HG03457 (cell line): Measurements from ENCODE around the gene TMIGD2.
"Not testable (repeated sequence)": the region's sequence is repeated elsewhere in the genome, so short reads cannot be mapped to it uniquely, and the experiment has no call there.

ENCODE experiments used
- ATAC-seq: cut with Tn5 transposase; IDR thresholded peaks from one replicate; pipeline ENCODE4 v1.9.1; 2021; ENCODE audit warnings: moderate number of reproducible peaks; ENCODE audit not compliant: unreplicated experiment

The TMIGD2 gene

DNA sequence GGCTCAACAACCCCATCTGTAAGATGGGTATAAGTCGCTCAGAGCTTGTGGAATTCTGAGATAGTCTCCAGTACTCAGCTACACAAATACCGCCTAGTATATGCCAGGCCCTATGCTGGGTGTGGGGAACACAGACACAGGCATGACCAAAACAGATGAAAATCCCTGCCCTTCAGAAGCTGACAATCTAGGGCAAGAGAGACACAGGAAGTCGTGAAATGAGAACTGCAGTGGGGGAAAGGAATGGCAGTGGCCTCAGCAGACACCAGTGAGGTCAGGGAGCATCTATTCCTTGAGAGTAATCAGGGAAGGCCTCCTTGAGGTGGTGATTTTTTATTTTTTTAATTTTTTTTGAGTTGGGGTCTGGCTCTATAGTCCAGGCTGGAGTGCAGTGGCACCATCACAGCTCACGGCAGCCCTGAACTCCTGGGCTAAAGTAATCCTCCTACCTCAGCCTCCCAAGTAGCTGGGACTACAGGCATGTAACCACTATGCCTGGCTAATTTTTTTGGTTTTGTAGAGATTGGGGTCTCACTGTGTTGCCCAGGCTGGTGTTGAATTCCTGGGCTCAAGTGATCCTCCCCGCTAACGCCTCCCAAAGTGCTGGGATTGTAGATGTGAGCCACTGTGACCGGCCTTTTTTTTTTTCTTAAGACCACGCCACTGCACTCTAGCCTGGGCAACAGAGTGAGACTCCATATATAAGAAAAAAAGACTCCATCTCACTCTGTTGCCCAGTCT lies 3.2 kb downstream of the TMIGD2 start:
- no peak for ATAC-seq

GRCh38 chr19:4297901-4298809 lies 4.0 kb downstream of the TMIGD2 start:
- ATAC-seq: no peak

GRCh38 chr19:4295972-4296771 lies 6.0 kb downstream of the TMIGD2 start:
- no peak for ATAC-seq

DNA sequence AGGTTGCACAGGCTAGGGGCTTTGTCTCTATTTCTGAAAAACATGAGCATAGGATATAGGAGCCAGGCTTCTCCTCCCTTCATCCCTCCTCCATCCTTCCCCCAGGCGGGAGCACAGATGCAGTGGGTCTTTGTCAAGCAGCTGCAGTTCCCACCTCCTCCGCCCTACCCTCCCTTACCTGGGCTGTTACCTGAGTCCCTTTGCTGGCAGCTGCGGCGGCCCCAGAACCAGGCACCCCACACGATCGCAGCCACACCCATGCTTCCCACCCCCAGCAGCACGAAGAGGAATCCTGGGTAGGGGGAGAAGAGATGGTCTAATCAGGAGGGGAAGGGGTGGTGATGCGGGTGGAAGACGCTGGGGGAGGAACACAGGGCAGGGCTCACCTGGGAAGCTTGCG lies 7.8 kb downstream of the TMIGD2 start:
- no peak for ATAC-seq

GRCh38 chr19:4292515-4292914 lies 9.7 kb downstream of the TMIGD2 start:
- ATAC-seq: no peak

GRCh38 chr19:4291184-4291732 lies 10.9 kb downstream of the TMIGD2 start:
- no peak for ATAC-seq

- ATAC-seq: no peak
These were observed 14.0 kb downstream of the TMIGD2 start for GRCh38 chr19:4288091-4288777.

- ATAC-seq: not testable (repeated sequence)
These were observed 16.0 kb downstream of the TMIGD2 start for GRCh38 chr19:4286141-4286540.

DNA sequence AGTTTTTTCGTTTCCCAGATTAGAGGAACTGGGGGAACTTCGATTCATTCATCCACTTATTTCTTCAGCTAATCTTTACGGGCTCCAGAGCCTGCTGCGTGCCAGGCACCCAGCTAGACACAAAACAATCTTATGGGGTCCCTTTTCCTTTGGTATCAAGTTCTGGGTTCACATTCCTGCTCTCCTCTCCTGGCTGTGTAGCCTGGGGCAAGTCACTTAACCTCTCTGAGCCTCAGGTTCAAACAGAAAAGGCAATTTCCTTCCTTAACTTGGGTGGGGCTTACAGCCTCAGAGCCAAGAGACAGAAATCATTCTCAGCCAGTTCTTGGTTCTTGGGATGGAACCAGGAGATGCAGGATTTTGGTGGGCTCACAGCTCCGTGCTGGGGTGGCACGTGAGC lies 17.2 kb downstream of the TMIGD2 start:
- no peak for ATAC-seq

GRCh38 chr19:4284176-4284958 lies 17.8 kb downstream of the TMIGD2 start:
- ATAC-seq: no peak

DNA sequence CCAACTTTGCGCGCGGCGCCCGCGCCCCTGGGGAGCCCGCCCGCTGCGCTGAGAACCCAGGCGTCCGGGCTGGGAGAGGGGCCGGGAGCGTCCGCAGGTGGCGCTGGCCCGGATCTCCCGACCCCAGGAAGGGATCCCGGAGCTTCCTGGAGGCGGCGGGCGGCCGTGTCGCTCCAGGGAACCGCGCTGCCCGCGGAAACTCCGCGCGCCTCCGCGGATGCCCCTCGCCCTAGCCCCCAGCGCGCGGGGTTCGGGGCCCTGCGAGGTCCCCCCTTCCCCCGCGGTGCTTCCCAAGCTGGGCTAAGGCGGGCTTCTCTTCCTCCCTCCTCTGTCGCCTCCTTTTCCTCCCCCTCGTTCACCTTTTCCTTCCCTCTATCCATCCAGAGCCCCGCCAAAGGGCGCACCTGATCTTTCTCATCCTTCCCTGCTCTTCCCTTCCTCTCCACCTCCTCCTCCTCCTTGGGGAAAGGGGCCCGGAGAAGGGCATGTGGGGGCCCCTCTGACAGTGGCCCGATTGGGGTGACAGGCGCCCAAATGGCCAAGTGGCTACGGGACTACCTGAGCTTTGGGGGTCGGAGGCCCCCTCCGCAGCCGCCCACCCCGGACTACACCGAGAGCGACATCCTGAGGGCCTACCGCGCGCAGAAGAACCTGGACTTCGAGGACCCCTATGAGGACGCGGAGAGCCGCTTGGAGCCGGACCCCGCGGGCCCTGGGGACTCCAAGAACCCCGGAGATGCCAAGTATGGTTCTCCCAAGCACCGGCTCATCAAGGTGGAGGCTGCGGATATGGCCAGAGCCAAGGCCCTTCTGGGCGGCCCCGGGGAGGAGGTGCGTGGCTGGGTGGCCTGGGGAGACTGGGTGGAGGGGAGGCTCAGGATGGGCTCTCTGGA lies 22.4 kb downstream of the TMIGD2 start:
- no peak for ATAC-seq

- no peak for ATAC-seq
These were observed 23.0 kb downstream of the TMIGD2 start for GRCh38 chr19:4279267-4279529.

DNA sequence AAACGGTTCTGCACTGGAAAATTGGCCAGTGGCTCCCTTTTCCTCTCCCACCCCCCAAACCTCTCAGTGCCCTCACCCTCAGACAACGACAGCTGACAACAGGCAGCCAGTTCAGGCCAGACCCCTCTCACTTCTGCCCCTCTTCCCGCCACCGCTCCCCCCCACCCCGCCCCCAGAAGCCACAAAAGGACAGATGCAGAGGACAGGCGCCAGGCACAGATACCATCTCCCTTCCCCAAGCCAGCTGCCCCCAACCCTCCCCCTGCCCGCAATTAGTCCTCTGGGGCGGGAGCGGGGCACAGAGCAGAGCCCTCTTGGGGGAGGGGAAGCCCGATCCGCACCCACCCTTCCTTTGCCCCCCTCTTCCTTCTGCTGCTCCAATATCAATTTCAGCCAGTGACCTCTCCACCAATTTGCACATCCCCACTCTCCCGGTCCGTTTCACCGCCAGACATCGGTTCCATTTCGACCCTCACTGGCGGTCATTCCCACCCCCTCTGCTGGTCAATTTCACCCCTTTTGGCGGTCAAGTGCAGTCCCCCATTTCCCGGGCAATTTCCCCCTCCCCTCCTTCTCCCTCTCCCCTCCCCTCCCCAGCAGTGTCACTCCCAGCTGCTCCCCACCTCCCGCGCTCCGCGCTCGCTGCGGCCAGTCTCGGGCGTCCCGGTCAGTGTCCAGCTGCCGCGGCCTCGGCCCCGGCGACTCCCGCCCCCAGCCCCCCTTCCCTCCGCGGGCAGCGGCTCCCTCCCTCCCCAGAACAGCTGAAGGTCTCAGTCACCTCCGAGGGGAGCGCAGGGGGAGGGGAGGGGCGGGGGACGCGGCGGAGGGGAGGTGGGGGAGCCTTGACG lies 23.5 kb downstream of the TMIGD2 start, which contains the start of gene SHD:
TSS of gene SHD (plus strand) at position 848 of the 848 bp plus-strand sequence. CDS start 798 bp downstream, outside the sequence.
- no peak for ATAC-seq

DNA sequence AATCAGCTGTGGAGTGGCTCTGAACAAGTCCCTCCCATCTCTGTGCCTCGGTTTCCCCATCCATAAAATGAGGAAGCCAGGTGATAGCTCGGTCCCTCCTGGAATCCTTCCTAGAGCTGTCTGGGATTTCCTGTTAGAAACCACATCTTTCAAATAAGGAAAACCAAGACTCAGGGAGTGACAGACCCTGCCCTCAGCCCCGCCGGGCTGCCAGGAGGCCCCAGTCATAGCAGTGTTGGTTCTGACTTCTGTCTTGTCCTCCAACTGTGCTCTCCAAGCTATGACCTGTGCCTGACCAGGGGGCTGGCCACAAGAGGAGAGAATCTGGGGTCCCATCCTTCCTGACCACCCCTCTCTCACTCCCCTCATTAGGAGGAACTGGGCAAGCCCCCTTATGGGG lies 24.2 kb downstream of the TMIGD2 start:
- no peak for ATAC-seq

DNA sequence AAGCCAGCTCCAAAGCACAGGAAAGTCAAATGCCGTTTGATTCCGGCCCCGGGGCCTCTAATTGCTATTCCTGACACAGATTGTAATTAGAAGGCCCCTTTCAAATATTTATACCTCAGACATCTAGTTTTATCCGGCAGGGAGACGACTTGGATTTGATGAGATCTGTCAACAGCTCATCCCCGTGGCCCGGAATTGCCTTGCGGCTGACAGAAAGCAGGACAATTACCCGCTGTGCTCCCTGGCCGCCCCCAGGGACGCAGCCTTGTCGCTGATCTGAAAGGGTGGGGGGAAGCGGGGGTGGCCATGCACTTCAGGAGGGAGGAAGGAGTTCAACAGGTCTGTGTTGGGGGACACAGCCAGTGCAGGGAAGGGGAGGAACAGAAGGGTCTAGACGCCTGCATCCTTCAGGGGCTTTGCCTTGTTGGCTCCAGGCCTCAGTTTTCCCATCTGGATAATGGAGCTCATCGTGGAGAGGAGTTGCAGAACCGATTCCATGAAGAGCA lies 24.9 kb downstream of the TMIGD2 start:
- no peak for ATAC-seq

DNA sequence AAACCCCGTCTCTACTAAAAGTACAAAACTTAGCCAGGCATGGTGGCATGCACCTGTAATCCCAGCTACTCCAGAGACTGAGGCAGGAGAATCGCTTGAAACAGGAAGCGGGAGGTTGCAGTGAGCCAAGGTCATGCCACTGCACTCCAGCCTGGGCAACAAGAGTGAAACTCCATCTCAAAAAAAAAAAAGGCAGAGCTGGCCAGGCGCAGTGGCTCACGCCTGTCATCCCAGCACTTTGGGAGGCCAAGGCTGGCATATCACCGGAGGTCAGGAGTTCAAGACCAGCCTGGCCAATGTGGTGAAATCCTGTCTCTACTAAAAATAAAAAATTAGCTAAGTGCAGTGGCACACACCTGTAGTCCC lies 27.9 kb downstream of the TMIGD2 start:
- ATAC-seq: not testable (repeated sequence)

GRCh38 chr19:4272894-4273293 lies 29.3 kb downstream of the TMIGD2 start:
- no peak for ATAC-seq
